Mucosa of descending colon (tissue), 3 donors: ENCODE data around the gene SND1. TPM values are rescaled to one million over a fixed set of nuclear protein-coding genes. Genes with fewer than 3 reads are reported as not detected.

ENCODE experiments used
- ATAC-seq: fragments of 200-7000 bp; cut with Tn5 transposase; one replicate; pipeline ENCODE4 v1.9.1; 2020; ENCODE audit warnings: mild to moderate bottlenecking, moderate library complexity
- DNase-seq, 3 donors: peaks; one replicate each; pipeline ENCODE4 v3.0.0-alpha.2; 2020
- H3K36me3 ChIP-seq: fragments of 200-600 bp; one replicate; pipeline ENCODE4 v1.8.0; 2021; ENCODE audit warnings: low read depth, mild to moderate bottlenecking
- H3K4me1 ChIP-seq: fragments of 200-600 bp; one replicate; pipeline ENCODE4 v1.8.0; 2021; ENCODE audit warnings: low read depth, mild to moderate bottlenecking
- H3K4me3 ChIP-seq: fragments of 200-600 bp; one replicate; pipeline ENCODE4 v1.8.0; 2021; ENCODE audit warnings: mild to moderate bottlenecking
- H3K9me3 ChIP-seq: fragments of 200-600 bp; one replicate; pipeline ENCODE4 v1.8.0; 2021; ENCODE audit warnings: mild to moderate bottlenecking
- CTCF ChIP-seq: fragments of 200-600 bp; IDR thresholded peaks from one replicate; pipeline ENCODE4 v1.8.0; 2022; ENCODE audit warnings: antibody characterized with exemption, mild to moderate bottlenecking
- intact Hi-C, 2 donors: fragments of 100-400 bp; cut with DNase I in 1 of 2; cut with micrococcal nuclease in 1 of 2; formaldehyde crosslinking; loops; one replicate each; pipeline versions ENCODE4 v1.11.0 to v1.11.1; 2022; cut with DNase I, micrococcal nuclease
- total RNA-seq, 3 donors: library from RNA; stranded (reverse); fragmentation: NEBNext Ultra II Directional in 2 of 3; extraction: Animal tissue kit (Norgen Biotek cat#: 25700) in 2 of 3; gene quantifications; one replicate each; pipeline versions ENCODE4 v1.2.1 to v1.2.4, GENCODE V29; 2021 to 2023
- donor health status: DM: no; HTN: no; CAD: no; lungs with moderate emphysema.
- donor health status: DM: no; HTN: no; CAD: no.
- donor health status: DM: no; HTN: yes; CAD: no.

SND1 gene
- total RNA-seq, 3 donors from 2014 or later = 99.0 to 131 (median 106) TPM

- intact Hi-C loops = no loop called here
- Histone ChIP-seq H3K9me3 (no peaks in the 10 kb centered on the region), H3K36me3 (no peaks in the 10 kb centered on the region), H3K4me1 (no peaks in the 10 kb centered on the region), H3K4me3 (no peak overlapping the region)
- ATAC-seq (no peak), DNase-seq (no peak)
- TF ChIP-seq CTCF = no peak
Measured at GRCh38 chr7:127764681-127765080, 112.7 kb downstream of the SND1 start.

GRCh38 chr7:127765150-127765549 lies 113.2 kb downstream of the SND1 start:
- intact Hi-C loops = no loop called here
- no peak for TF ChIP-seq CTCF
- Histone ChIP-seq H3K36me3 (no peaks in the 10 kb centered on the region), H3K4me1 (no peaks in the 10 kb centered on the region), H3K4me3 (no peak overlapping the region), H3K9me3 (no peaks in the 10 kb centered on the region)
- ATAC-seq = no peak
- DNase-seq = no peak

- TF ChIP-seq CTCF = no peak
- Histone ChIP-seq H3K4me1 (no peaks in the 10 kb centered on the region), H3K4me3 (no peak overlapping the region), H3K36me3 (no peaks in the 10 kb centered on the region), H3K9me3 (no peaks in the 10 kb centered on the region)
- no peak for DNase-seq
- ATAC-seq = no peak
- intact Hi-C loops = no loop called here
Measured at GRCh38 chr7:127766831-127767459, 115.0 kb downstream of the SND1 start.

- Histone ChIP-seq H3K9me3 (no peaks in the 10 kb centered on the region), H3K4me3 (no peak overlapping the region), H3K4me1 (no peaks in the 10 kb centered on the region), H3K36me3 (no peaks in the 10 kb centered on the region)
- intact Hi-C loops = no loop called here
- no peak for TF ChIP-seq CTCF
- ATAC-seq = no peak
- no peak for DNase-seq
Measured at GRCh38 chr7:127768241-127768640, 116.2 kb downstream of the SND1 start.

- intact Hi-C loops = no loop called here
Measured at GRCh38 chr7:127769137-127769536, 117.1 kb downstream of the SND1 start.

More at GRCh38 chr7:127769137-127769536, 117.1 kb downstream of the SND1 start:
- H3K9me3 ChIP-seq = no peaks in the 10 kb centered on the region
- no peak for DNase-seq
- no peak for TF ChIP-seq CTCF
- ATAC-seq = no peak
- H3K4me1 ChIP-seq = no peaks in the 10 kb centered on the region
- H3K4me3 ChIP-seq = no peak overlapping the region
- no peaks in the 10 kb centered on the region for H3K36me3 ChIP-seq
